ENCODE results near the gene RYR2. TPM values are rescaled to one million over a fixed set of nuclear protein-coding genes. Genes with fewer than 3 reads are reported as not detected.

RYR2 gene
- total RNA-seq, 1 donor from 2014 or later, result 0.90 TPM

DNA sequence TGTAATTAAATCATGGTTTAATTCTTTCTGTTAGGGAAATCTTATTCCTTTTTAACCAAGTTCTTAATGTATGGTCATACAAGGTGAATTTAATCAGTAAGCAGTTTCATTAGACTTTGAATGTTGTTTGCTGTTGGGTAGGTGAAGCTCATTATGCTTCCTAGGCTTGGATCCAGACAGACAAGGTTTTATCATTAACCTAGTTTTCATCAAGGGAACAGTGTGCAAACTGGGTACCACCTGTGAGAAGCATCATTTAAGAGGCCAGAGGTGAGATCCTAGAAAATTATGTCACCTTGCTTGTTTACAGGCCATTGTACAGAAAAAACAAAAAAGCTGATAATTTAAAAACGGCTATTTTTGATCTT is 130.1 kb downstream of the RYR2 start:
- no peaks in the 10 kb centered on the region for H4K20me1 ChIP-seq (ENCODE audit: low read depth)
- TF ChIP-seq, protein P1, sequence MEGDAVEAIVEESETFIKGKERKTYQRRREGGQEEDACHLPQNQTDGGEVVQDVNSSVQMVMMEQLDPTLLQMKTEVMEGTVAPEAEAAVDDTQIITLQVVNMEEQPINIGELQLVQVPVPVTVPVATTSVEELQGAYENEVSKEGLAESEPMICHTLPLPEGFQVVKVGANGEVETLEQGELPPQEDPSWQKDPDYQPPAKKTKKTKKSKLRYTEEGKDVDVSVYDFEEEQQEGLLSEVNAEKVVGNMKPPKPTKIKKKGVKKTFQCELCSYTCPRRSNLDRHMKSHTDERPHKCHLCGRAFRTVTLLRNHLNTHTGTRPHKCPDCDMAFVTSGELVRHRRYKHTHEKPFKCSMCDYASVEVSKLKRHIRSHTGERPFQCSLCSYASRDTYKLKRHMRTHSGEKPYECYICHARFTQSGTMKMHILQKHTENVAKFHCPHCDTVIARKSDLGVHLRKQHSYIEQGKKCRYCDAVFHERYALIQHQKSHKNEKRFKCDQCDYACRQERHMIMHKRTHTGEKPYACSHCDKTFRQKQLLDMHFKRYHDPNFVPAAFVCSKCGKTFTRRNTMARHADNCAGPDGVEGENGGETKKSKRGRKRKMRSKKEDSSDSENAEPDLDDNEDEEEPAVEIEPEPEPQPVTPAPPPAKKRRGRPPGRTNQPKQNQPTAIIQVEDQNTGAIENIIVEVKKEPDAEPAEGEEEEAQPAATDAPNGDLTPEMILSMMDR (IDR thresholded peaks at IDR 0.05), result no peak
- H3K4me3 ChIP-seq, result no peak overlapping the region
- Mint-ChIP-seq H3K4me1 (peaks cover 6% of the 10 kb centered on the region), H3K27me3 (ENCODE audit: insufficient read depth, low read depth) (peaks cover 4% of the 10 kb centered on the region), H3K36me3 (no peaks in the 10 kb centered on the region), H3K27ac (no peak overlapping the region), H3K9me3 (no peaks in the 10 kb centered on the region), H3K4me3 (no peak overlapping the region)
- no peak overlapping the region for H2AFZ ChIP-seq (replicated peaks)
- no peaks in the 10 kb centered on the region for H3F3A ChIP-seq (ENCODE audit: low read depth)
- H3K79me2 ChIP-seq (ENCODE audit: low read depth), result no peaks in the 10 kb centered on the region
- no peak overlapping the region for H3K27ac ChIP-seq
- no peaks in the 10 kb centered on the region for H3K9me3 ChIP-seq (ENCODE audit: low read depth)
- H3K9ac ChIP-seq, result no peak overlapping the region
- H3K27me3 ChIP-seq, result no peaks in the 10 kb centered on the region
- no peak overlapping the region for H3K4me2 ChIP-seq
- DNase-seq (ENCODE audit: low spot score), result no peak
- no peaks in the 10 kb centered on the region for H3K4me1 ChIP-seq
- no peaks in the 10 kb centered on the region for H3K36me3 ChIP-seq

DNA sequence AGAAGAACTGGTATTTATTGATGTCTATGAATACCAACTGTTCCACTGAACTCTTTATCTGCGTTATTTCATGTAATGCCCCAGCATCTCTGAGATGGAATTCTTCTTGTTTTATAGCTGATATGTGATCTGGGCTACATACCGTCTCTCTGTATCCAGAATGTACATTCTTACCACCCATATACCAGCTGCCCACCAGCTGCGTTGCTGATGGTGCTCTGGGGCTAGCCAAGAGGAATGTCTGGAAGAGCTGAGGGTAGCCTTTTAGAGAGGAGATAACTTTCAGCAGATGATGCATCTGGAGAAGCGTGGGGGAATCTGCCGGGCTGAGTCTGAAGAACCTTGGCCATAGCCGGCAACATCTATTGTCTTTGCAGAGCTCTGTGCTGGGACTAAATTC is 137.5 kb downstream of the RYR2 start:
- H3K27me3 Mint-ChIP-seq (ENCODE audit: insufficient read depth, low read depth), result peaks cover 2% of the 10 kb centered on the region

DNA sequence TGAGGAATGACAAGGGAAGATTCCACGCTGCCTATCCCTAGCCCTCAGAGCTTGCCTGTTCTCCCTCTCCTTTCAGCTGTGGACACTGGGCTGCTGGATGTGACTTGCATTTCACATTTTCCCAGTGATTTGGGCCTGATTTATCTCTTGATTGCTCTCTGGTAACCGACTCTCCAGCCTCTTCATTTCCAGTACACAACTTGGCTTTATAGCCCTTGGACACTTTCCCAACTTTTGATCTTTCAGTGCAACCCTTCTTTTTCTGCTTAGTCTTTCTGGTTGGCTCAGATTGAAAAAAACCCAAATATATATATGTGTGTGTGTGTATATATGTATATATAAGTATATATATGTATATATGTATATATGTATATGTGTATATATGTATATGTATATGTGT is 138.3 kb downstream of the RYR2 start:
- no peak overlapping the region for H3K4me3 Mint-ChIP-seq
- Histone ChIP-seq H3K79me2 (ENCODE audit: low read depth) (no peaks in the 10 kb centered on the region), H4K20me1 (ENCODE audit: low read depth) (no peaks in the 10 kb centered on the region), H3K9me3 (ENCODE audit: low read depth) (no peaks in the 10 kb centered on the region), H3K27ac (no peak overlapping the region), H3K9ac (no peak overlapping the region), H3K4me3 (no peak overlapping the region), H3F3A (ENCODE audit: low read depth) (no peaks in the 10 kb centered on the region), H3K27me3 (no peaks in the 10 kb centered on the region), H2AFZ (replicated peaks) (no peak overlapping the region), H3K4me2 (no peak overlapping the region), H3K36me3 (no peaks in the 10 kb centered on the region), H3K4me1 (peaks cover 6% of the 10 kb centered on the region)
- no peaks in the 10 kb centered on the region for H3K36me3 Mint-ChIP-seq
- DNase-seq (ENCODE audit: low spot score), result no peak
- peaks cover 2% of the 10 kb centered on the region for H3K27me3 Mint-ChIP-seq (ENCODE audit: insufficient read depth, low read depth)
- no peaks in the 10 kb centered on the region for H3K4me1 Mint-ChIP-seq
- no peak overlapping the region for H3K27ac Mint-ChIP-seq
- H3K9me3 Mint-ChIP-seq, result no peaks in the 10 kb centered on the region
- TF ChIP-seq, protein P1 (IDR thresholded peaks at IDR 0.05), result no peak
- TF ChIP-seq EZH2 (IDR thresholded peaks at IDR 0.05), result no peak
- TF ChIP-seq EZH2phosphoT487 (IDR thresholded peaks at IDR 0.05), result no peak

More for the DNA sequence above, 137.5 kb downstream of the RYR2 start:
- no peaks in the 10 kb centered on the region for H3K27me3 ChIP-seq
- no peak overlapping the region for H3K9ac ChIP-seq
- Mint-ChIP-seq H3K4me1 (no peaks in the 10 kb centered on the region), H3K27ac (no peak overlapping the region), H3K36me3 (no peaks in the 10 kb centered on the region), H3K4me3 (no peak overlapping the region), H3K9me3 (no peaks in the 10 kb centered on the region)
- no peak overlapping the region for H2AFZ ChIP-seq (replicated peaks)
- H3K27ac ChIP-seq, result no peak overlapping the region
- peaks cover 6% of the 10 kb centered on the region for H3K4me1 ChIP-seq
- no peaks in the 10 kb centered on the region for H3K36me3 ChIP-seq
- no peak for TF ChIP-seq EZH2 (IDR thresholded peaks at IDR 0.05)
- no peak overlapping the region for H3K4me3 ChIP-seq
- H3K79me2 ChIP-seq (ENCODE audit: low read depth), result no peaks in the 10 kb centered on the region
- no peak for DNase-seq (ENCODE audit: low spot score)
- no peaks in the 10 kb centered on the region for H3F3A ChIP-seq (ENCODE audit: low read depth)
- no peaks in the 10 kb centered on the region for H4K20me1 ChIP-seq (ENCODE audit: low read depth)
- H3K9me3 ChIP-seq (ENCODE audit: low read depth), result no peaks in the 10 kb centered on the region
- H3K4me2 ChIP-seq, result no peak overlapping the region

DNA sequence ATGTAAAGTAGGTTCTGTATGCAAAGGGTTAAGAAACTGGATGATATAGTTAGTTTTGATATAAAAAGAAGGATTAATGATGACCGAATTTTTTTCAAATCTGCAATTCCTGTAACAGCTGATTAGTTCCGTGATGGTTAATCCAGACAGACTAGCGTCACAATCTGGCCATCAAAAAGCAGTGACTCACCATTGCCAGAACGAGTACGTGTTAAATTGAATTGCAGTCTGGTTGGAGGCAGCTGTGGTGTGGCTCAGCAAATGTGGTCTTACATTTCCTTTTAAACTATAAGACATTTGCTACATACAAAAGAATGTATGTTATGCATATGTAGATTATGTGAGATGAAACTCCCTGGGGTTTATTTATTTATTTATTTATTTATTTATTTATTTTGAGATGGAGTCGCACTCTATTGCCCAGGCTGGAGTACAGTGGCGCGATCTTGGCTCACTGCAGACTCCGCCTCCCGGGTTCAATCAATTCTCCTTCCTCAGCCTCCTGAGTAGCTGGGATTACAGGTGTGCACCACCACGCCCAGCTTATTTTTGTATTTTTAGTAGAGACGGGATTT is 139.8 kb downstream of the RYR2 start:
- H3K9me3 Mint-ChIP-seq, result no peaks in the 10 kb centered on the region
- no peaks in the 10 kb centered on the region for H3K4me1 Mint-ChIP-seq
- Histone ChIP-seq H3K27me3 (no peaks in the 10 kb centered on the region), H3K4me3 (no peak overlapping the region), H3K36me3 (no peaks in the 10 kb centered on the region), H3F3A (ENCODE audit: low read depth) (no peaks in the 10 kb centered on the region), H3K9me3 (ENCODE audit: low read depth) (no peaks in the 10 kb centered on the region), H3K9ac (no peak overlapping the region), H4K20me1 (ENCODE audit: low read depth) (no peaks in the 10 kb centered on the region), H3K4me1 (peaks cover 6% of the 10 kb centered on the region), H3K27ac (no peak overlapping the region), H2AFZ (replicated peaks) (no peak overlapping the region), H3K79me2 (ENCODE audit: low read depth) (no peaks in the 10 kb centered on the region), H3K4me2 (no peak overlapping the region)
- no peak for TF ChIP-seq EZH2phosphoT487 (IDR thresholded peaks at IDR 0.05)
- TF ChIP-seq EZH2 (IDR thresholded peaks at IDR 0.05), result no peak
- TF ChIP-seq, protein P1 (IDR thresholded peaks at IDR 0.05), result no peak
- H3K27ac Mint-ChIP-seq, result no peak overlapping the region
- H3K27me3 Mint-ChIP-seq (ENCODE audit: insufficient read depth, low read depth), result peaks cover 2% of the 10 kb centered on the region
- DNase-seq (ENCODE audit: low spot score), result no peak
- H3K36me3 Mint-ChIP-seq, result no peaks in the 10 kb centered on the region
- H3K4me3 Mint-ChIP-seq, result no peak overlapping the region
